HepG2 (cell line): ENCODE measurements around the gene SLC39A1. TPM values are rescaled to one million over a fixed set of nuclear protein-coding genes. Genes with fewer than 3 reads are reported as not detected.

Experiments used
- ATAC-seq: fragments of 200-7000 bp; cut with Tn5 transposase; 3 replicates; pipeline ENCODE4 v1.9.1; 2020; ENCODE audit warnings: mild to moderate bottlenecking, moderate library complexity
- BruUV-seq: library from RNA; stranded (reverse); fragments of 400-500 nt; replicated peaks from 2 replicates; lab custom pipeline; 2021; lab: Mats Ljungman, UMichigan
- CTCF ChIA-PET: fragments of 300-600 bp; formaldehyde crosslinking; extraction: SDS; loops from one replicate; lab custom pipeline; 2021; ENCODE audit warnings: low total read pairs, inconsistent platforms, low intra/inter-chr PET ratio; lab: Yijun Ruan, JAX
- POLR2A ChIA-PET: fragments of 350-600 bp; sonication (Branson Sonifier 250); formaldehyde crosslinking; loops from one replicate; lab custom pipeline; 2020; ENCODE audit warnings: antibody characterized with exemption, inconsistent platforms; lab: Yijun Ruan, JAX
- DNase-seq: peaks from one replicate; pipeline ENCODE4 v3.0.0-alpha.2; 2015; ENCODE audit warnings: low spot score
- FAIRE-seq: peaks from 3 replicates; lab custom pipeline; 2011; peaks lifted over from hg19 to GRCh38; lab: Jason Lieb, UNC
- H2AFZ ChIP-seq: one replicate; pipeline ENCODE4 v1.6.1; 2011; ENCODE audit warnings: low read length, inconsistent platforms
- H3K27ac ChIP-seq: fragments of 300-600 bp; 3 replicates; pipeline ENCODE4 v1.8.0; 2011; ENCODE audit warnings: mixed run types, mild to moderate bottlenecking, mixed read lengths, low read length, inconsistent platforms; ENCODE audit not compliant: insufficient read depth; ENCODE audit errors: extremely low read length
- H3K27me3 ChIP-seq, 2 experiments: fragments of 200-600 bp in 1 of 2; 2 replicates in 1 of 2; 3 replicates in 1 of 2; pipeline versions ENCODE4 v1.6.0 to v1.8.0; 2011; ENCODE audit warnings: low read length in 2 of 2, mild to moderate bottlenecking in 2 of 2, moderate library complexity in 2 of 2, inconsistent platforms in 1 of 2; ENCODE audit not compliant: insufficient read depth in 2 of 2, control insufficient read depth in 1 of 2
- H3K36me3 ChIP-seq, 2 experiments: fragments of 200-600 bp in 1 of 2; replicated peaks in 1 of 2; 2 replicates in 1 of 2; 3 replicates in 1 of 2; pipeline versions ENCODE4 v1.5.1 to v1.8.0; 2011; ENCODE audit warnings: low read length in 2 of 2, inconsistent platforms in 1 of 2; ENCODE audit not compliant: insufficient read depth in 2 of 2, control insufficient read depth in 1 of 2
- H3K4me1 ChIP-seq: 2 replicates; pipeline ENCODE4 v1.5.1; 2012; ENCODE audit warnings: low read length, inconsistent platforms; ENCODE audit not compliant: insufficient read depth
- H3K4me2 ChIP-seq: 2 replicates; pipeline ENCODE4 v1.6.0; 2011; ENCODE audit warnings: low read depth, low read length, inconsistent platforms
- H3K4me3 ChIP-seq, 3 experiments: fragments of 200-600 bp in 1 of 3; sonication (generic), shearing (Covaris generic) in 1 of 3; replicated peaks in 1 of 3; 2 replicates each; pipeline ENCODE4 v1.5.1; 2011 to 2016; ENCODE audit warnings: low read length in 3 of 3, inconsistent platforms in 2 of 3, low read depth in 2 of 3, mild to moderate bottlenecking in 2 of 3, control low read depth in 1 of 3, mixed read lengths in 1 of 3; ENCODE audit not compliant: insufficient read depth in 1 of 3
- H3K79me2 ChIP-seq: one replicate; pipeline ENCODE4 v1.6.1; 2011; ENCODE audit warnings: low read length, inconsistent platforms; ENCODE audit not compliant: insufficient read depth
- H3K9ac ChIP-seq: 2 replicates; pipeline ENCODE4 v1.6.0; 2011; ENCODE audit warnings: mild to moderate bottlenecking, low read depth, low read length, inconsistent platforms; ENCODE audit not compliant: insufficient read depth
- H3K9me3 ChIP-seq: 2 replicates; pipeline ENCODE4 v1.5.1; 2012; ENCODE audit warnings: mild to moderate bottlenecking, low read length
- H4K20me1 ChIP-seq: 2 replicates; pipeline ENCODE4 v1.6.0; 2011; ENCODE audit warnings: inconsistent platforms, mild to moderate bottlenecking, low read length, moderate library complexity; ENCODE audit not compliant: insufficient read depth
- AGO2 ChIP-seq: fragments of 200-400 bp; formaldehyde crosslinking; optimal IDR thresholded peaks from 2 replicates; pipeline ENCODE3; 2017; ENCODE audit warnings: mild to moderate bottlenecking, low read depth, low read length, moderate library complexity
- ESRRA ChIP-seq: sonication (generic); formaldehyde crosslinking; IDR thresholded peaks from 2 replicates; pipeline ENCODE4 v1.5.1; 2020; ENCODE audit warnings: mild to moderate bottlenecking, low read depth, missing genetic modification reagents
- KLF11 ChIP-seq: IDR thresholded peaks from 2 replicates; pipeline ENCODE4 v1.6.1; 2016; ENCODE audit warnings: missing compliant biosample characterization
- ZNF136 ChIP-seq: sonication (generic); formaldehyde crosslinking; IDR thresholded peaks from 2 replicates; pipeline ENCODE4 v1.8.1; 2022; ENCODE audit warnings: low read depth, mild to moderate bottlenecking, moderate library complexity, missing genetic modification reagents
- ZNF234 ChIP-seq: sonication (generic); formaldehyde crosslinking; conservative IDR thresholded peaks from 2 replicates; pipeline ENCODE4 v1.5.1; 2020; ENCODE audit warnings: mild to moderate bottlenecking, missing genetic modification reagents
- ZNF564 ChIP-seq: sonication (generic); formaldehyde crosslinking; IDR thresholded peaks from 2 replicates; pipeline ENCODE4 v1.8.1; 2023; ENCODE audit warnings: mild to moderate bottlenecking, missing genetic modification reagents
- WGBS: methylation state at CpG from one replicate; pipeline ENCODE4 v1.1.6; 2017; ENCODE audit warnings: low lambda C conversion rate; 5-methylcytosine and 5-hydroxymethylcytosine counted together
- in situ Hi-C: cut with HindIII; loops from 2 replicates; pipeline ENCODE4 v1.10.0; 2017; ENCODE audit warnings: low pct_unique_long_range_greater_than_20kb; ENCODE audit not compliant: extremely low pct_ligation_motif_present
- intact Hi-C: fragments of 100-400 bp; cut with micrococcal nuclease; formaldehyde crosslinking; loops from one replicate; pipeline ENCODE4 v1.10.0; 2022; ENCODE audit not compliant: unreplicated experiment
- polyA plus RNA-seq, 8 experiments: library from polyadenylated mRNA; depleted of rRNA in 3 of 8; stranded (reverse) in 7 of 8; unstranded in 1 of 8; fragments of >200 nt; fragmentation: Illumina TruSeq in 4 of 8; extraction: Trizol in 4 of 8; gene quantifications; 2 replicates each; pipeline versions ENCODE4 v1.2.1 to v1.2.3, GENCODE V29; 2011 to 2016; ENCODE audit warnings: low read depth in 4 of 8, missing spikeins in 1 of 8, mixed read lengths in 1 of 8; ENCODE audit not compliant: insufficient read depth in 1 of 8
- total RNA-seq, 5 experiments: library from RNA; depleted of rRNA; stranded (reverse); fragments of >200 nt; fragmentation: Illumina TruSeq; extraction: Trizol; gene quantifications; 2 replicates each; pipeline ENCODE4 v1.2.3, GENCODE V29; 2016; ENCODE audit warnings: low read depth in 1 of 5

SLC39A1 gene
- total and polyA plus RNA-seq, 2 of the 13 experiments (the other 11 are each of a cell fraction or from before 2014, with no cell fraction given) = 71.2 to 78.4 TPM

GRCh38 chr1:153940756-153941155 is 22.6 kb downstream of the SLC39A1 start:
- ATAC-seq = no peak
- peaks cover 19 to 53% of the 10 kb centered on the region in 2 experiments for H3K36me3 ChIP-seq
- FAIRE-seq = no peak
- no peak overlapping the region for H2AFZ ChIP-seq
- 94% methylated on average over 7 of the region's 8 CpGs for WGBS
- no peaks in the 10 kb centered on the region for H3K9me3 ChIP-seq
- H3K4me3 ChIP-seq = no peak overlapping the region
- no peaks in the 10 kb centered on the region for H3K27me3 ChIP-seq
- no peak overlapping the region for H3K4me2 ChIP-seq
- H3K79me2 ChIP-seq = peaks cover 11% of the 10 kb centered on the region
- TF ChIP-seq ZNF234 (CRISPR knock-in tag) (no peak), AGO2 (peak; percentile 34)
- H4K20me1 ChIP-seq = no peaks in the 10 kb centered on the region
- ChIA-PET POLR2A (interaction anchor here (1.3 kb wide), 1 partner anchor 17 kb away, joined by 3 read pairs; no protein-coding TSS in a partner anchor), CTCF (no interaction called here)
- peaks cover 31% of the 10 kb centered on the region for H3K4me1 ChIP-seq
- no peak overlapping the region for H3K9ac ChIP-seq
- no peak for DNase-seq
- no TSS peak for BruUV-seq
- intact Hi-C loops = no loop called here
- in situ Hi-C loops = loop anchor here (10.0 kb wide), 1 partner anchor 116 kb away; no protein-coding TSS in a partner anchor
- H3K27ac ChIP-seq = no peak overlapping the region

DNA sequence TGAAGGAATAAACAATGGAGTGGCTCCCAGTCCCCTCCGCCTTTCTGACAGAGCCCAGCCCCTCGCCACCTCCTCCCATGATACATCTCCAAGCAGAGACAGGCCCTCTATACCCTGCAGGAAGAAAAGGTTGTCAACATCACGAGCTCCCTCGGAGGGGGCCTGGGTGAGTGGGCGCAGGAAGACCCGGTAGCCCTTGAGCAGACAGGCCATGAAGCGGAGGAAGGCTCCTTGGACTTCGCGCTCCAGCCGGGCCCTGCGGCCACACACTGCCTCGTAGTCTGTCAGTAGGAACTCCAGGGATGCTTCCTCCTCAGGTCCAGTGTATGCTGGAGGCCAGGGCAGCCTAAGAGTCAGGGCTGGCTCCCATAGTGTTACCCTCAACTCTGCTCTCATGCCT is 23.9 kb downstream of the SLC39A1 start:
- no peak overlapping the region for H3K4me2 ChIP-seq
- ChIA-PET POLR2A (interaction anchor here (0.6 to 1.8 kb wide), 5 partner anchors 10 to 28 kb away, joined by 3 to 5 read pairs (median 4); partner anchors contain the start of gene CREB3L4), CTCF (no interaction called here)
- no peaks in the 10 kb centered on the region for H3K9me3 ChIP-seq
- no peak overlapping the region for H3K4me3 ChIP-seq
- H2AFZ ChIP-seq = no peak overlapping the region
- H3K4me1 ChIP-seq = peaks cover 19% of the 10 kb centered on the region
- WGBS = over 99% methylated on average over 12 of the region's 12 CpGs
- TF ChIP-seq ESRRA (CRISPR knock-in tag) (no peak), ZNF136 (CRISPR knock-in tag) (no peak), ZNF564 (CRISPR knock-in tag) (no peak), KLF11 (CRISPR knock-in tag) (no peak)
- DNase-seq (no peak), ATAC-seq (no peak), FAIRE-seq (no peak)
- no peak overlapping the region for H3K27ac ChIP-seq
- peaks cover under 1% of the 10 kb centered on the region for H3K79me2 ChIP-seq
- BruUV-seq = no TSS peak
- no peak overlapping the region for H3K9ac ChIP-seq
- in situ Hi-C loops = no loop called here
- no peaks in the 10 kb centered on the region for H4K20me1 ChIP-seq
- peaks cover 23 to 56% of the 10 kb centered on the region in 2 experiments for H3K36me3 ChIP-seq
- intact Hi-C loops = no loop called here
- no peaks in the 10 kb centered on the region for H3K27me3 ChIP-seq
